ENCODE data around the gene CCDC188. TPM values are rescaled to one million over a fixed set of nuclear protein-coding genes. Genes with fewer than 3 reads are reported as not detected.

The CCDC188 gene
- total RNA-seq, 2 experiments from 2014 or later, result not detected

GRCh38 chr22:20145832-20146223 is 5.0 kb downstream of the CCDC188 start:
- BruUV-seq (replicated peaks), result no TSS peak
- POLR2A ChIA-PET, result no interaction called here
- no peak for DNase-seq (ENCODE audit: low spot score)

GRCh38 chr22:20145206-20145831 is 5.5 kb downstream of the CCDC188 start:
- H3K4me3 ChIP-seq (ENCODE audit: low read depth, low read length, poor library complexity, severe bottlenecking), result no peak overlapping the region
- ChIA-PET POLR2A (no interaction called here), CTCF (ENCODE audit: unreplicated experiment) (no interaction called here)
- no peaks in the 10 kb centered on the region for H3K9me2 ChIP-seq (ENCODE audit: insufficient read depth, low read length)
- no TSS peak for BruUV-seq (replicated peaks)
- no peak for TF ChIP-seq CTCF (conservative IDR thresholded peaks at IDR 0.05; ENCODE audit: low read length)
- no peak for TF ChIP-seq EZH2phosphoT487 (IDR thresholded peaks at IDR 0.05; ENCODE audit: borderline replicate concordance, low read depth, low read length)
- H3K9me3 ChIP-seq (ENCODE audit: low read length), result no peaks in the 10 kb centered on the region
- H3K79me2 ChIP-seq (ENCODE audit: insufficient read depth, low read depth, low read length), result no peaks in the 10 kb centered on the region
- intact Hi-C loops (cut with micrococcal nuclease; ENCODE audit: unreplicated experiment), result no loop called here
- no peaks in the 10 kb centered on the region for H4K20me1 ChIP-seq (ENCODE audit: insufficient read depth, low read length)
- no peaks in the 10 kb centered on the region for H3K4me1 ChIP-seq (ENCODE audit: insufficient read depth, low read length, poor library complexity, severe bottlenecking)
- no peak overlapping the region for H3K4me2 ChIP-seq (ENCODE audit: low read length)
- DNase-seq (ENCODE audit: low spot score), result no peak
- no peak overlapping the region for H2AFZ ChIP-seq (ENCODE audit: low read length)
- H3K36me3 ChIP-seq (ENCODE audit: insufficient read depth, low read length), result no peaks in the 10 kb centered on the region
- H3K27ac ChIP-seq (ENCODE audit: low read depth, low read length, poor library complexity, severe bottlenecking), result no peak overlapping the region

More at GRCh38 chr22:20145832-20146223, 5.0 kb downstream of the CCDC188 start:
- Histone ChIP-seq H3K4me1 (ENCODE audit: insufficient read depth, low read length, poor library complexity, severe bottlenecking) (no peaks in the 10 kb centered on the region), H3K79me2 (ENCODE audit: insufficient read depth, low read depth, low read length) (no peaks in the 10 kb centered on the region), H3K9me3 (ENCODE audit: low read length) (no peaks in the 10 kb centered on the region), H4K20me1 (ENCODE audit: insufficient read depth, low read length) (no peaks in the 10 kb centered on the region), H3K4me3 (ENCODE audit: low read depth, low read length, poor library complexity, severe bottlenecking) (no peak overlapping the region), H2AFZ (ENCODE audit: low read length) (no peak overlapping the region), H3K4me2 (ENCODE audit: low read length) (no peak overlapping the region), H3K9me2 (ENCODE audit: insufficient read depth, low read length) (no peaks in the 10 kb centered on the region), H3K27ac (ENCODE audit: low read depth, low read length, poor library complexity, severe bottlenecking) (no peak overlapping the region), H3K36me3 (ENCODE audit: insufficient read depth, low read length) (no peaks in the 10 kb centered on the region)
- intact Hi-C loops (cut with micrococcal nuclease; ENCODE audit: unreplicated experiment), result no loop called here
- TF ChIP-seq EZH2phosphoT487 (IDR thresholded peaks at IDR 0.05; ENCODE audit: borderline replicate concordance, low read depth, low read length), result no peak
- TF ChIP-seq CTCF (conservative IDR thresholded peaks at IDR 0.05; ENCODE audit: low read length), result no peak
- CTCF ChIA-PET (ENCODE audit: unreplicated experiment), result no interaction called here

GRCh38 chr22:20143883-20144665 is 6.8 kb downstream of the CCDC188 start:
- H3K79me2 ChIP-seq (ENCODE audit: insufficient read depth, low read depth, low read length), result no peaks in the 10 kb centered on the region
- ChIA-PET POLR2A (no interaction called here), CTCF (ENCODE audit: unreplicated experiment) (no interaction called here)
- no peaks in the 10 kb centered on the region for H4K20me1 ChIP-seq (ENCODE audit: insufficient read depth, low read length)
- H2AFZ ChIP-seq (ENCODE audit: low read length), result no peak overlapping the region
- H3K36me3 ChIP-seq (ENCODE audit: insufficient read depth, low read length), result no peaks in the 10 kb centered on the region
- TF ChIP-seq EZH2phosphoT487 (IDR thresholded peaks at IDR 0.05; ENCODE audit: borderline replicate concordance, low read depth, low read length) (no peak), CTCF (conservative IDR thresholded peaks at IDR 0.05; ENCODE audit: low read length) (no peak)
- H3K4me3 ChIP-seq (ENCODE audit: low read depth, low read length, poor library complexity, severe bottlenecking), result no peak overlapping the region
- no TSS peak for BruUV-seq (replicated peaks)
- H3K4me1 ChIP-seq (ENCODE audit: insufficient read depth, low read length, poor library complexity, severe bottlenecking), result no peaks in the 10 kb centered on the region
- intact Hi-C loops (cut with micrococcal nuclease; ENCODE audit: unreplicated experiment), result no loop called here
- no peak overlapping the region for H3K27ac ChIP-seq (ENCODE audit: low read depth, low read length, poor library complexity, severe bottlenecking)
- DNase-seq (ENCODE audit: low spot score), result no peak
- H3K4me2 ChIP-seq (ENCODE audit: low read length), result no peak overlapping the region
- no peaks in the 10 kb centered on the region for H3K9me2 ChIP-seq (ENCODE audit: insufficient read depth, low read length)
- no peaks in the 10 kb centered on the region for H3K9me3 ChIP-seq (ENCODE audit: low read length)

Measured in OCI-LY7 (cell line).